Prostate gland (tissue), 2 donors: ENCODE results near the gene MARS1.

ENCODE experiments used
- CTCF ChIP-seq, 4 experiments: fragments of 200-600 bp in 2 of 4; fragments of 450-650 bp in 2 of 4; sonication (generic) in 2 of 4; IDR thresholded peaks; 1 replicate in 3 of 4; 2 replicates in 1 of 4; pipeline ENCODE4 v1.5.1; 2016 to 2019; ENCODE audit warnings: antibody characterized with exemption in 4 of 4, mild to moderate bottlenecking in 2 of 4, moderate library complexity in 2 of 4
- POLR2A ChIP-seq: fragments of 450-650 bp; IDR thresholded peaks from one replicate; pipeline ENCODE4 v1.6.1; 2016; ENCODE audit warnings: antibody characterized with exemption, mild to moderate bottlenecking
- POLR2AphosphoS5 ChIP-seq: sonication (generic); formaldehyde crosslinking; IDR thresholded peaks from one replicate; pipeline ENCODE4 v1.6.1; 2017; ENCODE audit warnings: antibody characterized with exemption

GRCh38 chr12:57541717-57542116 is 53.8 kb downstream of the MARS1 start:
- no peak for TF ChIP-seq POLR2AphosphoS5
- TF ChIP-seq CTCF (IDR thresholded peaks at IDR 0.05) = no peak
- TF ChIP-seq POLR2A = no peak
